GM18502 (cell line): Measurements from ENCODE around the gene P2RY8.
"Not testable (repeated sequence)": the region's sequence is repeated elsewhere in the genome, so short reads cannot be mapped to it uniquely, and the experiment has no call there.

Experiments used
- ATAC-seq: cut with Tn5 transposase; IDR thresholded peaks from one replicate; pipeline ENCODE4 v1.9.1; 2021; ENCODE audit warnings: mild to moderate bottlenecking; ENCODE audit not compliant: unreplicated experiment, poor library complexity

The P2RY8 gene, protein sequence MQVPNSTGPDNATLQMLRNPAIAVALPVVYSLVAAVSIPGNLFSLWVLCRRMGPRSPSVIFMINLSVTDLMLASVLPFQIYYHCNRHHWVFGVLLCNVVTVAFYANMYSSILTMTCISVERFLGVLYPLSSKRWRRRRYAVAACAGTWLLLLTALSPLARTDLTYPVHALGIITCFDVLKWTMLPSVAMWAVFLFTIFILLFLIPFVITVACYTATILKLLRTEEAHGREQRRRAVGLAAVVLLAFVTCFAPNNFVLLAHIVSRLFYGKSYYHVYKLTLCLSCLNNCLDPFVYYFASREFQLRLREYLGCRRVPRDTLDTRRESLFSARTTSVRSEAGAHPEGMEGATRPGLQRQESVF

DNA sequence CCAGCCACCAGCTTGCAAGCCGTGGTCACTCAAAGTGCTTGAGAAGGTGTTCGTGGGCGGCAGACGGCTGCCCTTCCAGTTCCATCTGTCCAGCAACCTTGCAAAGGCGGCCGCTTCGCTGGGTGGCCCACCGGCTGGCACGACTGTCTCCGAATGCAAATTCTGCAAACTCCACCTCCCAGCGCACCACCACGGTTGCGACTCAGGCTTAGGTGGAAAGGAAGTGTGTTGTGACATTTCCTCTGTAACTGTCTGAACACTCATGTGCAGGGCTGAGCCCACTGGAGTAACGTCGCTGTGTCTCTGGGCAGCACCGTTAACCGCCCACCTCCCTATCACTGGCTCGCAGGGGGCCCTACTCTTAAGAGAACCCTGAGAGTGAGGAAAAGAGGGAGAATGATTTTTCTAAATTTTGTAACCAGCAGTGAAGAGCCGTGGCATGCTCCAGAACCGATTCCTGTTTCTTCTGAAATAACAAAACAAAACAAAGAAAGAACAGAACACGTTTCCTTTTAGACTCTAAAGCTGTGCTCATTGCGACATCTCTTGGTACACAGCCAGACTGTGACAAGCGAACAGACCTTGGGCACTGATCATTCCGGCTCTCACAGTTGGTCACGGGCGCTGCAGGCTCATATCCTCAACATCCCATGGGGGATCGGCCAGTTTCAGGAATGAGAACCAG lies at the start of gene P2RY8:
P2RY8 (minus strand) TSS at position 155 of the 685 bp plus-strand sequence. CDS start 70,627 bp downstream, outside the sequence.
- peak; percentile 67 for ATAC-seq

DNA sequence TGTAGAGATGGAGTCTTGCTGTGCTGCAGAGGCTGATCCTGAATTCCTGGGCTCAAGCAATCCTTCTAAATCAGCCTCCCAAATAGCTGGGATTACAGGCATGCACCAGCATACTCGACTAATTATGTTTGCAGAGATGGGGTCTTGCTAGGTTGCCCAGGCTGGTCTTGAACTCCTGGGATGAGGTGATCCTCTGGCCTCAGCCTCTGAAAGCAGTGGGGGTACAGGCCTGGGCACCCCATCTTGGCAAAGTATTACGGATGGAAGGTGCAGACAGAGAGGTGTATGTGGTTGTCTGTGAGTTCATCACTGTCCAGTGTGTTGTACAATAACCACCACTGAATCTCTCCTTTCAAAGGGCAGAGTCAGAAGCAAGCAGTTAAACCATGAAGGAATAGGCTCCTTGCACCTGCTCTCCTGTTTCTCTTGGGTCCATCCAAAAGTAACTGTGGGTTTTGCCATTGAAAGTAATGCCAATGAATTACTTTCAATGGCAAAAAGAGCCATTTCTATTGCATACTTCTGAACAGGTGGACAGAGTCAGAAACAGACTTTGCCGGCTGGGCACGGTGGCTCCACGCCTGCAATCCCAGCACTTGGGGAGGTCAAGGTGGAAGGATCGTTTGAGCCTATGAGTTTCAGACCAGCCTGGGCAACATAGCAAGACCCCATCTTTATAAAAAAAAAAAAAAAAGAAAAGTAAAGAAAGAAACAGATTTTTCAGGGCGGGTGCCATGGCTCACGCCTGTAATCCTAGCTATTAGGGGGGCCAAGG lies 47.4 kb upstream of the P2RY8 start:
- no peak for ATAC-seq

DNA sequence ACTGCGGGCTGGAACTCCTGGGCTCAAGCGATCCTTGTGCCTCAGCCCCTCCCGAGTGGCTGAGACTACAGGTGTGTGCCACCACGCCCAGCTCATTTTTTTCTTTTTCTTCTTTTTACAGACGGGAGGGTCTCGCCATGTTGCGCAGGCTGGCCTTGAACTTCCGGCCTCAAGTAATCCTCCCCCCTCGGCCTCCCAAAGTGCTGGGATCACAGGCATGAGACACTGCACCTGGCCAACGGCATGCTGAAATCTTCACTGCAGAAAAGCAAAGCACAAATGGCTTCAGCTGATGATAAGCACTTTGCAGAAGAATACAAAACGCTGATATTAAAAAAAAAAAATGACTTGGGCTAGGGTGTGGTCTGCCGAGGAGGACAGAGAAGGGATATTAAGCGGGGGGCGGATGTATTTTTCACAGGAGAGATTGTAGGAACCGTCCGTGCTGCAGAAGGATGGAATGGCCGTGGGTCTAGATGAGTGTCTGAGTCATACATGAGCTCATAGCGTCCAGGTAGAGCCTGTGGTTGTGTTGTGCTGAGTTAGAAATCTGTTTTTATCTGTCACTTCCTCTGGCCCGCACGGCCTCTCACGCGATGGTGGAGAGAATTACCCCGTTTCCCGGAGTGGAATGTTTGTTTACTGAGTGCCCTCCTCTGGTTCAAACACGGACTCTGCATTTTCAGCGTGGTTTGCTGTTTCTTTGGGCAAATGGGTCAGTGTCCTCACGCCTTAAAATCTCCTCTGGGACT lies 45.9 kb upstream of the P2RY8 start:
- peak; percentile 88 for ATAC-seq

DNA sequence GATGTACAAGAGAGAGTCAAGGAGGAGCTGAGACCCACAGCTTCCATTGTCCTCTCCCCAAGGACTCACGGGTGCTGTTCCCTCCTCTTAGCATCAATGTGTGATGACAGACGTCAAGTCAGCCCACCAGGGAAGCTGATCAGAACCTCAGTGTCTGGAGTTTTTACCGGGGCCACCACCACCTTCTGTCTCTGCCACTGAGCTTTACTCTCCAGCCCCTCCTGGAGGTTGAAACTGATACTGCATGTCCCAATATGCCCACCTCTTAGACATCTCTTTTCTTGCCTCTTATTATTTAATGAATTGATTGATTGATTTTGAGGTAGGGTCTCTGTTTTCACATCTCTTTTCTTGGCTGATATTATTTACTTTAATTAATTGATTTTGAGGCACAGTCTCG lies 44.1 kb upstream of the P2RY8 start:
- ATAC-seq: peak; percentile 40

DNA sequence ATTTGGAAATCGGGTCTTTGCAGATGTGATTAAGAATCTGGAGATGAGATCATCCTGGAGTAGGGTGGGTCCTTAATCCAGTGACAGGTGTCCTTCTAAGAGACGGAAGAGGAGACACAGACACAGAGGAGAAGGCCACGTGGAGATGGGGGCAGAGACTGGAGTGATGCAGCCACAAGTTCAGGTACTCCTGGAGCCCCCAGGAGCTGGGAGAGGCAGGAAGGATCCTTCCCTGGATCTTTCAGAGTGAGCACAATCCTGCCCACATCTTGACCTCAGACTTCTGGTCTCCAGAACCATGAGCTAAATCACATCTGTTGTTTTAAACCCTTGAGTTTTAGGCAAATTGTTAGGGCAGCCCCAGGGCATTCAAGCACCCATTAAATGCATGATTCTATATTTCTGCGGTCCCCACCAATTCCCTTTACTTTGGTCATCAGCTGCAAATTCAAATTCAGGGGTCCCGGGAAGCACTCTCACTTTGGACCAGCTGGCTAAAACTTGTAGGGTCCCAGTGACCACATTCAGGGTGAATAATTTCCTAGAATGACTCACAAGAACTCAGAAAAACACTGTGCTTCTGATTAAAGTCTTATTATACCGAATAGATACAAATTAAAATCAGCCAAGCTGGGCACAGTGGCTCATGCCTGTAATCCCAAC lies 41.7 kb upstream of the P2RY8 start:
- no peak for ATAC-seq

DNA sequence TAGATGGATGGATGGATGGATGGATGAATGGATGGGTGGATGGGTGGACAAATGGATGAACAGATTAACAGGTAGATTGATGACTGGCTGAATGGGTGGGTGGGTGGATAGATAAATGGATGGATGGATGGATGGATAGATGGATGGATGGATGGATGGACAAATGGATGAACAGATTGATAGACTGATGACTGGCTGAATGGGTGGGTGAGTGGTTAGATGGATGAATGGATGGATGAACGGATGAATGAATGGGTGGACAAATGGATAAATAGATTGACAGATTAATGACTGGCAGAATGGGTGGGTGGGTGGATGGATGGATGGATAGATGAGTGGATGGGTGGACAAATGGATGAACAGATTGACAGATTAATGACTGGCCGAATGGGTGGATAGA lies 40.9 kb upstream of the P2RY8 start:
- ATAC-seq: no peak

DNA sequence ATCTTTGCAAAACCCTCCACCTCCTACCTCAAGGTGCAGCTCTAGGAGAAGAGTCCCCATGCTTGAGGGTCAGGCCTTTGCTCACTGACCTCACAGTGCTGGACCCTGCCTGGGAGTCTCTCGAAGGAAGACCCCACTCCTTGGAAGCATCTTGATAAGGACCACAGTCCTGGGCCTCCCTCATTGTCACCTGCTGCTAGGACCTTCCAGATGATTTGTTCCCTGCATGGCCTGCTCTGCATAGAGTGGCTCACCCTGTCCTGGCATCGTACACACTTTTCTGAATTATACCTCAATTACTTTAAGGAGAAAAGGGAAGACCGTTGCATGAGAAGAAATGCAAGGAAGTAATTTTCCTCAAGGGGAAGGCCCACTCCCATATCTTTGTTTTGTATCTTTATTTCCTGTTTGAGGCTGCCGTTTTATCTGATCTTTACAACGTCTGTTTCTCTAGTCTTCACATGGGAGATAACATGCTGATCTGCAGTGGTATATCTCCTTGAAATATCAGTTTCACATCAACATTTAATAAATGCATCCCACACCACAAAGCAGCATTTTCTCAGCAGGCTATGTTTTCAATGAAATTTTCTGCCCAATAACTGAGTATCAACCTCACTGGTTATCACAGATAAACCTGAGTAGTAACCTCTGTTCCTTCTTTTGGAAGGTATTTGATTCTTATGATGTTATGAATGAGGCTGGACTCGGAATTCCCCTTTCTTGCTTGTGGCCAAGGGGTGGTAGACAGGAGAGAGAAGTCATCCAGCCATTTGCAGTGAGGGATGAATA lies 39.4 kb upstream of the P2RY8 start:
- ATAC-seq: no peak

DNA sequence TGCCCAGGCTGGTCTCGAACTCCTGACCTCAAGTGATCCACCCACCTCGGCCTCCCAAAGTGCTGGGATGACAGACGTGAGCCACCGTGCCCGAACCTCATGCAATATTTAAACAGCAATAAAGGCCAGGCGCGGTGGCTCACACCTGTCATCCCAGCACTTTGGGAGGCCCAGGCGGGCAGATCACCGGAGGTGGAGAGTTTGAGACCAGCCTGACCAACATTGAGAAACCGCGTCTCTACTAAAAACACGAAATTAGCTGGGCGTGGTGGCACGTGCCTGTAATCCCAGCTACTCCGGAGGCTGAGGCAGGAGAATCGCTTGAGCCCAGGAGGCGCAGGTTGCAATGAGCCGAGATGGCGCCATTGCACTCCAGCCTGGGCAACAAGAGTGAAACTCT lies 37.2 kb upstream of the P2RY8 start:
- not testable (repeated sequence) for ATAC-seq

DNA sequence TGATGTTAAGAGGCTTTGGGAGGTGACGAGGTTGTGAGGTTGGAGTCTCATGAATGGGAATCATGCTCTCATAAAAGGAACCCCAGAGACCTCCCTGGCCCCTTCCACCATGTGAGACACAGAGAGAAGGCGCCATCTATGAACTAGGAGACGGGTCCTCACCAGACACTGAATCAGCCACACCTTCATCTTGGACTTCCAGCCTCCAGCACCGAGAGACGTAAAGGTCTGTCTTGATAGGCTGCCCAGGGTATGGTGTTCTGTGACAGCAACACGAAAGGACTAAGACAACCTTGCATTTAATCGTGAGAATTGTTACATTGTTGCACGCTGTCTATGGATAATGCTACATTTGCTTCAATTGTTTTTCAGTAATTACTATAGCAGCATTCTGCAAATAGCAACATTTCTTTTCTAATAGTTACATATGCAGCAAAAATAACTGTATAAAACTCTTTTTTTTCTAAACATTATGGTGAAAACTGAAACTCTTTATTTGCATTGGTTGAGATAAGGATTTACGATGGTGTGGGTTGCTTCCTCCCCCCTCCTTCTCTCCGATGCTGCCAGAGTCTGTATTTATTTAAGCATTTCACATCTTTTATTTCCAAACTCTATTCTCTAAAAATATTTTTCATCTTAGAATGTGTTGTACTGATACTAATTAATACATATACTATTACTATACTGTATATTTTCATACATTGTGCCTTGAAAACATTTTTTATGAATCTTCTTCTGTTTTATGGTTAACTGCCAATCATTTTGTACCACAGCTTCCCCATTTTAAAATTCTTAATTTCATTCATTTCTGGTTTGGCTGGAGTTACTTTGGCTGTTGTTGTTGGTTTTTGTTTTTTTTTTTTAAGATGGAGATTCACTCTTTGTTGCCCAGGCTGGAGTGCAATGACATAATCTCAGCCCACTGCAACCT lies 28.0 kb upstream of the P2RY8 start:
- ATAC-seq: peak; percentile 89

DNA sequence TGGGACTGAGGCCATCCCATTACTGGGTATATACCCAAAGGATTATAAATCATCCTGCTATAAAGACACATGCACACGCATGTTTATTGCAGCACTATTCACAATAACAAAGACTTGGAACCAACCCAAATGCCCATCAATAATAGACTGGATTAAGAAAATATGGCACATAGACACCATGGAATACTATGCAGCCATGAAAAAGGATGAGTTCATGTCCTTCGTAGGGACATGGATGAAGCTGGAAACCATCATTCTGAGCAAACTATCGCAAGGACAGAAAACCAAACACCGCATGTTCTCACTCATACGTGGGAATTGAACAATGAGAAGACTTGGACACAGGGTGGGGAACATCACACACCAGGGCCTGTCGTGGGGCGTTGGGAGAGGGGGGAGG lies 27.1 kb upstream of the P2RY8 start:
- ATAC-seq: not testable (repeated sequence)

DNA sequence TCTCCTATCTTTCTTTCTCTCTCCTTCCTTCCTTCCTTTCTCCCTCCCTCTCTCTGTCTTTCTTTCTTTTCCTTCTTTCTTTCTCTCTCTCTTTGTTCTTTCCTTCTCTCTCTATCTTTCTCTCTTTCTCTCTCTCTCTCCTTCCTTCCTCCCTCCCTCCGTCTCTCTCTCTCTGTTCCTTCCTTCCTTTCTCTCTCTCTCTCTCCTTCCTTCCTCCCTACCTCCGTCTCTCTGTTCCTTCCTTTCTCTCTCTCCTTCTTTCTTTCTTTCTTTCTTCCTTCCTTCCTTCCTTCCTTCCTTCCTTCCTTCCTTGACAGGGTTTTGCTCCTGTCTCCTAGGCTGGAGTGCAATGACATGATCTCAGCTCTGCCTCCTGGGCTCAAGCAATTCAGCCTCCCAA lies 24.2 kb upstream of the P2RY8 start:
- ATAC-seq: no peak

DNA sequence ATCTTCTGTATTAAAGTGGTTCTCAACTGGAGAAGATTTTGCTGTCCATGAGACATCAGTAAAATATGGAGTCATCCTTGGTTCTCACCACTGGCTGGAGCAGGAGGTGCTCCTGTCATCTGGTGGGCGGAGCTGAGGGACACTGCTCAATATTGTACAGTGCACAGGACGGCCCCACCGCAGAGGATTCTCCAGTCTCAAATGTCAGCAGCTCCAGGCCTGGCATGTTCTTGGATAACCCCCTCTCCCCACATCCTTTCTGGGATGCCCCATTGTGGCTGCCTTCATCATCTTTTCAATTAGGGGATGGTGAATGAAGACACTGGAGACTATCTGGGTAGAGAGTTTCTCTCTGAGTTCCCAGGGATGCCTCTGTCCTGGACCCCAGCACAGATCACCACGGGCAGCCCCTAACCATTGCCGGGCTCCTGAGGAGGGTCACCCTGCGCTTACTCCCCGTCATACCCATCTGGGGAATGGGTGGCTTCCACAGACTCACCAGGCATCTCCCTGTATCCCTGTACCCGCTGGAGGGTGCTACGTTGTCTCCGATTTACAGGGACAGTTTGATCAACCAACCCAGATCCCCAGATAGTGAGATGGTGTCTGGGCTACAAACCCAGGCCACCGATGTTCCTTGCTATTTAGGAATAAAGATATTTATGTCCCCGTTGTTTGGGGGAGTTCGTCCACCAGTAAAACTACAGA lies 21.9 kb upstream of the P2RY8 start:
- no peak for ATAC-seq

DNA sequence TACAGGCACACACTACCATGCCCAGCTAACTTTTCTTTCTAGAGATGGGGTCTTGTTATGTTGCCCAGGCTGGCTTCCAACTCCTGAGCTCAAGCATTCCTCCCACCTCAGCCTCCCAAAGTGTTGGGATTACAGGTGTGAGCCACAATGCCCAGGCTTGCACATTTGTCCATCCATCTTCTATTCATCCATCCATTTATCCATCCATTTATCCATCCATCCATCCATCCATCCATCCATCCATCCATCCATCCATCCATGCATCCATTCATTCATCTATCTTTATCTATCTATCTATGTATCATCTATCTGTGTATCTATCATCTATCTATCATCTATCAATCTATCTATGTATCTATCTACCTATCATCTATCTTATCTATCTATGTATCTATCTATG lies 20.5 kb upstream of the P2RY8 start:
- ATAC-seq: not testable (repeated sequence)

DNA sequence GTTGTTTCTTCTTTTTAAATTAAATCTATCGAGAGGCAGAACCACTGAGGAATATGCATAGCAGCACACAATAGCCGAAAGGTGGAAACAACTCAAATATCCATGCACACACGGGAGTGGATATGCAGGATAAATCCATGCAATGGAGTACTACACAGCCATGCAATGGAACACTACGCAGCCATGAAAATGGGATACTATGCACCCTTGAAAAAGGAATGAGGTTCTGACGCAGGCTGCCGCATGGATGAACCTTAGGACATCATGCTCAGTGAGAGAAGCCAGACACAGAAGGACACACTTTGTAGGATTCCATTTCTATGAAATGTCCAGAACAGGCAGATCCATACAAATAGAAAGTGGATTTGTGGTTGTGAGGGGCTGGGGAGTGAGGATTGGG lies 18.4 kb upstream of the P2RY8 start:
- no peak for ATAC-seq

DNA sequence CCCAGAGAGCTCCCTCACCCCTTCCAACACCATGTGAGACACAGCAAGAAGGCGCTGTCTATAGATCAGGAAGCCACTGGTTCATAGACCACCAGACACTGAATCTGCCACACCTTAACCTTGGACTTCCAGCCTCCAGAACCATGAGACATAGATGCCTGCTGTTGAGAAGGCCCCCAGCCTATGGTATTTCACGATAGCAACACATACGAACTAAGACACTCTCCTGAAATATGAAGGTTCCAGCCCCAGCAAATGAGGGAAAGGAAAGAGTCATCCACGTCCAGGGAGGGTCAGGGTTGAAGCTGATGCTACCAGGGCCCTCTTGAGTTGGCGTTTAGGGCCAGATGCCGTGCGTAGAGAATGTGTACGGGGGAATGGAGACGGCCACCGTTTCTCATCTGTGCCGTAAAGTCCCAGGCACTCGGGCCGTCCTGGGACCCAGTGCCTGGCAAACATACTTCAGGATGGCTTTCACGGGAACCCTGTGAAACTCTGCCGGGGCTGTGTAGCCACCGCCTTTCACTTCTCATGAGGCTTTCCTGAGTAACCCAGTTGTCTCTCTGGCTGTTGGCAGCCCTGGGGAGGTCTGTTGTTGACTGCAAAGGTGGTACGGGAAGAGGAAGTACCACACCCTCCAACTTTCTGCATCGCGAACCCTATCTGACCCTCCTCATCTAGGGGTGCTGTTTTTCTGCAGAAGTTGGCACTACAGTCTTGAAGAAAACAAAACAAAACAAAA lies 17.7 kb upstream of the P2RY8 start:
- ATAC-seq: peak; percentile 55

DNA sequence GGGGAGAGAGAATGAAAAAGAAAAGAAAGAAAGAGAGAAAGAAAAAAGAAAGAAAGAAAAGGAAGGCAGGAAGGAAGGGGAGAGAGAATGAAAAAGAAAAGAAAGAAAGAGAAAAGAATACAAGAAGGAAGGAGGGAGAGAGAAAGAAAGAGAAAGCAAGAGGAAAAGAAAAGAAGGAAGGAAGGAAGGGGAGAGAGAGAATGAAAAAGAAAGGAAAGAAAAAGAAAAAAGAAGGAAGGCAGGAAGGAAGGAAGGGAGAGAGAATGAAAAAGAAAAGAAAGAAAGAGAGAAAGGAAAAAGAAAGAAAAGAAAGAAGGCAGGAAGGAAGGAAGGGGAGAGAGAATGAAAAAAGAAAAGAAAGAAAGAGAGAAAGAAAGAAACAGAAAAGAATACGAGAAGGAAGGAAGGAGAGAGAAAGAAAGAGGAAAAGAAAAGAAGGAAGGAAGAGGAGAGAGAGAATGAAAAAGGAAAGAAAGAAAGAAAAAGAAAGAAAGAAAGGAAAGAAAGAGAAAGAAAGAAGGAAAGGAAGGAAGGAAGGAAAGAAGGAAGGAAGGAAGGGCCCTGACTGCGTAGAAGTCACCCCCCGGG lies 15.1 kb upstream of the P2RY8 start:
- no peak for ATAC-seq
